NOMO-1 treated with DMSO at 0.1 percent for 48 hours (cell line): ENCODE measurements around the gene STAG1.
"Not testable (repeated sequence)": the region's sequence is repeated elsewhere in the genome, so short reads cannot be mapped to it uniquely, and the experiment has no call there.

ENCODE experiments used
- DNase-seq: peaks from one replicate; lab custom pipeline; 2025; ENCODE audit not compliant: unreplicated experiment; lab: John Stamatoyannopoulos, UW

Gene STAG1

DNA sequence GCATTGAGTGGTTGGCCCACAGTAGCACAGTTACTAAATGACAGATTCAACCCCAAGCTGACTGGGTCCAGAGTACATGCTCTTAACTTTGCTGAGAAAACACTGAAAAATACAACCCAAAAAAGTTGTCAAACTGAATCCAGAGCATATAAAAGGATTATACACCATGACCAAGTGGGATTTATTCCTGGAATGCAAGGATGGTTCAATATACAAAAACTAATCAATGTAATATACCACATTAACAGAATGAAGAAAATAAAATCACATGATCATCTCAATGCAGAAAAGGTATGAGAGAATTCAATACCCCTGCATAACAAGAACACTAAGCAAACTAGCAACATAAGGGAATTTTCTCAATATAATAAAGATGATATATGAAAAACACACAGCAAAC, 98.5 kb downstream of the STAG1 start:
- no peak for DNase-seq

DNA sequence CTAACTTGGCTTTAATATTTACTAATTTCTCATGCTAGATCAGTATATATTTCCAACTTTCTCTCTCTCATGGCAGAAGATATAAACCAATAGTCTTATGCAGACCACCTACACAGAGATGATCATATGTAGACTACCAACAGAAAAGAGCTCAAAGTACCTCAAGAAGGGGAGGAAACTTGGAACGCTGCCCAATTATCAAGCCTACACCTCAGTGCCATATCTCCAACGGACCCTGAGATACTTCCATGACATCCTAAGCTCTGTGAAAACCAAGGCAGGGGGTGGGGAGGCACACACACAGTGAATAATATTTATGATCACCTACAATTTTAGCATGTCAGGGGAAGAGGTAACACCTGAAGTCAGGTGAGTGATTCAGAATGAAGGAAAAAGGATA, 100.6 kb downstream of the STAG1 start:
- no peak for DNase-seq

DNA sequence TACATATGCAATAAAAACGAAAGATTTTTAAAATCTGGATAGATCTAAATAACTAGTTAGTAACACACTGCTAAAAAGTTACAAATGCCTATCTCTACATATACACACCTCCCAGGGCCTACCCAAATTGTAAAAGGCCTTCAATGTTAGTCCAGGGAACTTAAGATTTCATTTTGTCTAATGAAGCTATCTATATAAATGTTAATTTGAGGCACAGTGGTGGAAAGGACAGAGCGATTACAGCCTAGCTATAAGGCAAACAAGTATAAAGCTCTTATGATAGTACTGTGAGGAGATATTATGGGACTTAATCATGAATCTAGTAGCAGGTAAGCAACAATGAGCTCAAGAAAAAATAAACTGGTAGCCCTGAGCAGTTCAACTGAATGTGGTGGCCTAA, 101.7 kb downstream of the STAG1 start:
- DNase-seq = no peak

DNA sequence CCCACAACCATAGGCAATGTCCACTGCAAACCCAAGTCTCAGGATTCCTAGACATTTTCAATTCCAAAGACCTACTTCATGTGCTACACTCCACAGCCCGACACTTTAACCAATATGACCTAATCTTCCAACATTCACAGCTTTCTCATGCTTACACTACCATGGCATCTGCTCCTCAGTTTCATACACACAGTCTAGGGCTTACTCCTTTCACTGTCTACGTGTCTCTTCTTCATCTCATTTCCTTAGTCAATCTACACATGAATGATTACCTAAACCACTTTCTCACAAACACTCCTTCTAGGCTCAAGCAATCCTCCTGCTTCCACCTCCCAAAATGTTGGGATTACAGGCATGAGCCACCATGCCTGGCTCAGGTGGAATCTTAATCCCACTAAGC, 106.3 kb downstream of the STAG1 start:
- no peak for DNase-seq

DNA sequence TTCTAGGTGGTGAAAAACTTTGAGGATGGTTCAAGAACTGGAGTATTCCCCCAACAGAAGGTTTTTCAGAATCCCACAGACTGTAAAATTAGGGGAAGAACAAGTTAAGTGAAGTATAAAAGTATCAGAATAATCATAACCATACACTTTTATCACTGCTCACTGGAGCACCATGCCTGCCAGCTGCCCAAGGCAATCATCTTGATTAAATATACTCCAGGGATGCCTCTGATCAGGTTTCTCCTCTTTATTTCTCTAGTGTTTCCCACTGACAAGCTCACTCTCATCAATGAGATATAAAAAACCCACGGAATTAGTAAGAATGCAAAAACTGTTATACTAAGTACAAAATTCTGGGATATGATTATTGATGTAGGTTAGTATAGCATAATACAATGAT, 108.0 kb downstream of the STAG1 start:
- DNase-seq = no peak

DNA sequence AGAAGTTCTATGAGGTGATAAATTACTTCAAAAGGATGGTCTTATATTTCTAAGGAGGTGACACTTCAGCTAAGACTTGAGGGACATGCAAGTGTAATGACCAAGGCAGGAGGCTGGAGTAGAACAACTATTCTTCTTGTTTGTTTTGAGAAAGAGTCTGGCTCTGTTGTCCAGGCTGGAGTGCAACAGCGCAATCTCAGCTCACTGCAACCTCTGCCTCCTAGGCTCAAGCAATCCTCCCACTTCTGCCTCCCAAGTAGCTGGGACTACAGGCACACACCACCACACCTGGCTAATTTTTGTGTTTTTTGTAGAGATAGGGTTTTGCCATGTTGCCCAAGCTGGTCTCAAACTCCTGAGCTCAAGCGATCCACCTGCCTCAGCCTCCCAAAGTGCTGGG, 108.8 kb downstream of the STAG1 start:
- DNase-seq = not testable (repeated sequence)

DNA sequence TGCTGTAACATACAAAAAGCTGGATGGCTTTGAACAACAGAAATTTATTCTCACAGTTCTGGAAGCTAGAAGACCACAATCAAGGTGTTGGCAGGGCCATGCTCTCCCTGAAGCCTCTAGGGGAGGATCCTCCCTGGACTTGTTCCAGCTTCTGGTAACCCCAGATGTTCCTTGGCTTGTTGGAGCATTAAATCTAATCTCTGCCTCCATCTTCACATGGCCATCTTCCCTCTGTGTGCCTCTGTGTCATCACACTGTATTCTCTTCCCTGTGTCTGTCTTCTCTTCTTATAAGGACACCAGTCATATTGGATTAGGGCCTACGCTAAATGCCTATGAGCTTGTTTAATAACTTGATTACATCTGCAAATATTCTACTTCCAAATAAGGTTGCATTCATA, 109.5 kb downstream of the STAG1 start:
- no peak for DNase-seq

DNA sequence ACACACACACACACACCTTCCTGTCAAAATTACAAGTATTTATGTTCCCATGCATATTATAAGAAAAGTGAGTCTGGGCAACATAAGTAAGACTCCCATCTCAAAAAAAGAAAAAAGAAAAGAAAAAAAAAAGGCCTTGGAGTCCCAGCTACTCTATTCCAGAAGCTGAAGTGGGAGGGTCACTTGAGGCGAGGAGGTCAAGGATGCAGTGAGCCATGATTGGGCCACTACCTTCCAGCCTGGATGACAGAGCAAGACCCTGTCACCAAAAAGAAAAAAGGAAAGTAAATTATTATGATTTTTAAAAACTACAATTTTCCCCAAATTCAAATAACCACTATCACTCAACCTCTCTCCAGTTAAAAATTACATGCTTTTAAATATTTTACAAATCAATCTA, 113.1 kb downstream of the STAG1 start:
- DNase-seq = no peak

DNA sequence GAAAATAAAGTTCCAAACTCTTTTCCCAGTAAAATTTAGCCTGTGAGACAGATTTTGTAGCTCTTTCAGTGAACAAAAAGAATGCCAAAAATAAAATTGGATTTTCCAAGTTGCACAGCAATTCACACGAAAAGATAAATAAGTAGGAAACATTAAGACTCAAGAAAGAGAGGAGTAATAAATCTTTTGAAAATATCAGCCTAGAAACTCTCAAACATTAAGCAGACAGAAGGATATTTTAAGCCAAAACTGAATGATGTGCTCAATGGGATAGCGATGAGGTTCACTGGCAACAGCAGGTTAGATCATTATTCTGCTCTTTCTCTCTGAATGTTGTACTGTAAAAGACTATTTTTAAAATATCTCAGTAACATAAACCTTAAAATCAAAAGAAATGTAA, 115.0 kb downstream of the STAG1 start:
- DNase-seq = no peak

DNA sequence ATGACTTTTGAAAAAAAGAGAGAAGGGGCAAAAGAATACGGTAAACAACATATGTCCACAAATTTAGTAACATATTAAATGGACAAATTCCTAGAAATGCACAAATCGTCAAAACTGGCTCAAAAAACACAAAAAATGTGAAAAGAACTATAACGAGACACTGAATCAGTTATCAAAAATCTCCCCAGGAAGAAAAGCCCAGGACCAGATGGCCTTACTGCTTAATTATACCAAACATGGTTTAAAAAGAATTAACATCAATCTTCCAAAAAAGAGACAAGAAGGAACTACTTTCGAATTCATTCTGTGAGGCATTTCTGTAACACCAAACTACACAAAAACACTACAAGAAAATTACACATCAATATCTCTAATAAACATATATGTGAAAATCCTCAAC, 117.4 kb downstream of the STAG1 start:
- no peak for DNase-seq

DNA sequence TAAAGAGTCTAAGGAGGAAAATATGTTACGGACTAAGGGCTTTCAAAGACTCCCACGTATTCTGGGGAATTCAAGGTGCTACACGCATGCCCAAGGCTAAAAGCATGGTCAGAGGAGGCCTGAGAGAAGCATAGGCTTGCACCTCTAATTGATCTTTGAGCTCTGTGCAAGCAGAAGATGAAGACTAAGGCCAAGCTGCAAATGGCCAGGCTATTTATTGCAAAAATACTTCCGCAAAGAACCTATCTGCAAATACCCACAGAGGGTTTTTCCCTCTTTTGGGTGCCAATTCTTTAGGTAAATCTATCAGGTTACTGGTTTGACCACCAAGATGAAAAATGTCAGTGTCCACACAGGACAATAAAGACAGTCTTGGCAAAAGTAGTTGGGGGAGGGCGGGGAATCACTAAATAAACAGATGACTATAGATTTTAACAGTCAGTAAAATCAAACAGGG, 119.5 kb downstream of the STAG1 start:
- no peak for DNase-seq

DNA sequence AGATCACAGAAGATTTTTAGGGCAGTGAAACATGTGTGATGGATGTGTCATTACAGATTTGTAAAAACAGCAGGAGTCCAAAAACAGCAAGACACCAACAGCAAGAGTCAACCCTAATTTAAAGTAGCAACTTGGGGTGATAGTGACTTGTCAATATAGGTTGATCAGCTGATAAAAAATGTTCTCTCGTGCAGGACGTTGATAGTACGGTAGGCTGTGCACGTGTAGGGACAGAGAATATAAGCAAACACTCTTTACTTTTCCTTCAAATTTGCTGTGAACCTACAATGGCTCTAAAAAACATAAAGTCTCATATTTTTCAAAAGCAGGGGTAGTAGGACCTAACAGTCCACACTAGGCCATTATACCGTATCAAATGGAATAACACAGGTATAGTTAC, 120.8 kb downstream of the STAG1 start:
- no peak for DNase-seq

DNA sequence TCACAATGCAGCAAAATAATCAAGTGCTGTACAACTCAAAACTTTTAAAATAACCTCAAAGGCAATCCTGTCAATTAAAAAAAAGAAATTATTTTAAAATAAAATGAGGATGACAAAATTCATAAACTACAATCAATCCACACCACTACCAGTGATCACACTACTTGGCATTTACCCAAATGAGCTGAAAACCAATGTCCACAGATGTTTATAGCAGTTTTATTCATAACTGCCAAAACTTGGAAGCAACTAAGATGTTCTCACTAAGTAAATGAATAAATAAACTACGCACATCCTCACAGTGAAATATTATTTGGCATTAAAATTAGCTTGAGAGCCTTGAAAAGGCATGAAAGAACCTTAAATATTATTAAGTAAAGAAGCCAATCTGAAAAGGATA, 121.3 kb downstream of the STAG1 start:
- DNase-seq = no peak

DNA sequence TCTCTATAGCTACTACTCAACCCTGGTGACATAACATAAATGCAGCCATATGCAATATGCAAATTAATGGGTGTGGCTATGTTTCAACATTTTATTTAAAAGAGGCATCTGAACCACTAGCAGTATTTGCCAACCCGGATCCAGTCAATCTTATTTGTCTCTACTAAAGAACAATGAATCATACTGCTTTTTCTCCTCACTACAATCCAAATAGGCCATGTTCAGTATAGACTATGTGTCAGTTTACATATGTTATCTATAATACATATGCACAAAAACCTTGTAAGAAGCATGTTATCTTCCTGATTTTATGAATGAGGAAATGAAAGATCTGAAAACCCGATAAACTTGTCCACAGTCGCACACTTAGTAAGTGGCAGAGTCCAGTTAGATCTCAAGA, 125.7 kb downstream of the STAG1 start:
- peak; percentile 62 for DNase-seq

DNA sequence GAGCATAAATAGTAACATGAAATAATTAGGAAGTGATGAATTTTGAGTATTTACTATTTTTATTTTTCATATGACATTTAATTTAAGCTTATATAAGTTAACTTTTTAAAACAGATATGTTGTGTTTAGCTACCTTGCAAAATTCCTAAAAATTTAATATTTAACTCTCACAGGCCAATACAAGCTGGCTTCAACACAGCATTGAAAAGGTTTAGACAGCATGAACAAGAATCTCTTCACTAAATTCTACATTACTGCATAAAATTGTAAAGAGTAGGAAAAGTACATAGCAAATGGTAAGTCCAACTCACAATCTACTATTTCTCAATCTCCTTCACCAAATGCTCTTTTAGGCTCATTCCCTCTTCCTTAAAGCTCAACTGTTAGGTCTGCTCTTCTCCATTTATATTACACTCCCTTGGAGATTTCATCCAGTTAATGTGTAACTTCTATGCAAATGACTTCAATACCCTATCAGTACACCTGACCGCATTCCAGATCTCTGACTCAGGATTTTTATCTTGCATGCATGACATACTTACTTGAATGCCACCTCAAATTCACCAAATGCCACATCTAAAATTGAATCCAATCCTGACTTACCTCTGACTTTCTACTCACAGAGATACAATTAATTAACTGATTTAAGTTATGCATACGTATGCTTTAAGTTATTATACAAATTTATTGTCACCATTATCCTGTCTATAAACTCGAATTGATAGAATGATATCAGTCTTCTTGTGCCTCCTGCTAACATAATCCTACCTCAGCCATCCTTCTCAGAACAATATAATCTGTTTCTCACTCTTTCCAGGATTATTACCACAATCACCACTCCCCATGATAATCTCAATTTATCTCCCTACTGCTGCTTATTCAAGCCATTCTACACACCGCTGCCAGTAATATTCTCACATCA, 127.0 kb downstream of the STAG1 start:
- no peak for DNase-seq

DNA sequence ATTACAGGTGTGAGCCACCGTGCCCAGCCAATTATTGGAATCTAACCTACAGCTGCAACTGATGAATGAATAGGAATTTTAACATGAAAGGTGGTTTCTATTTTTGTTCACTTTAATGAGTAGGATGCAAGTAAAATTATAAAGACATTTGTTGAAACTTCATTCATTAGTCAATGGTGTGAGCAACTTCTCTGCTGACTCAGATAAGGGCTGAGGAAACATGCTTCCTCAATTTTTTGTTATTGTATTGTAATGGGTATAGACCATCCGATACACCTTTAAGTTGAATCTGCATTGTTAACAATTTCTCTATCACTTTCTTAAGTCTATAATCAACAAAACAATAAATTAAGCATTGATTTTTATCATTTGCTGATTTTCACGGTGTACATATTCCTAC, 127.8 kb downstream of the STAG1 start:
- peak; percentile 62 for DNase-seq

DNA sequence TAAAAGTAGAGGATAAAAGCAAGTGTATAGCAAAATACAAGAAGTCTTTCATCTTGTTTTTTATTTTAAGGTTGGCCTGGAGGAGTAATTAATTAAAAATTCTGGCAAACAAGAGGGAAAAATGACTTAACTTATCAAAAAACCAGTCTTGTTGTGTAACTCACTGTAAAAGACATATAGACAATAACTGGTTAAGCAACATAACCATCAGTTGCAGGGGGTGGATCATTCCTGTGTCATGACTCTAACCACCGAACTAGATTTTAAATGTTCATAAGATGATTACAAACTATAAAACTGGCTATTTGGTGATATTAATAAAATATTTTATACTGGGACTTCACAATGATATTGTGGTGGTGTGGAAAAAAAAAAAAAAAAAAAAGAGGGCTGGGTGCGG, 130.6 kb downstream of the STAG1 start:
- DNase-seq = no peak

DNA sequence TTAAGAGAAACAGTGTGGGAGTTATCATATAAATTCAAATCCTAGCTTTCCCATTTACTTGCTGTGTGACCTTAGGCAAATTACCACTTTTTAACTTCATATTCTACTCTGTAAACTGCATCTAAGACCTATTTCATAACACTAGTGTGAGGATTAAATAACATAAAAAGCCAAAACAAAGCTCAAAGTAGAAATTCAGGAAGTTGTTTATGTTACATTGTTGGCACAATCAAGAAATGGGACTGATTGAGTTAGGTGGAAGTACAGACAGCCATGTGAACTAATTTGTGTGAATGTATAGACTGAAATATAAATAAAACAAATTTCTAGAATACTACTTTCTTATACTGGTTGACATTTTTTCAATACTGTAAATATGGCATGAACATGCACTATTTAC, 131.7 kb downstream of the STAG1 start:
- peak; percentile 28 for DNase-seq

DNA sequence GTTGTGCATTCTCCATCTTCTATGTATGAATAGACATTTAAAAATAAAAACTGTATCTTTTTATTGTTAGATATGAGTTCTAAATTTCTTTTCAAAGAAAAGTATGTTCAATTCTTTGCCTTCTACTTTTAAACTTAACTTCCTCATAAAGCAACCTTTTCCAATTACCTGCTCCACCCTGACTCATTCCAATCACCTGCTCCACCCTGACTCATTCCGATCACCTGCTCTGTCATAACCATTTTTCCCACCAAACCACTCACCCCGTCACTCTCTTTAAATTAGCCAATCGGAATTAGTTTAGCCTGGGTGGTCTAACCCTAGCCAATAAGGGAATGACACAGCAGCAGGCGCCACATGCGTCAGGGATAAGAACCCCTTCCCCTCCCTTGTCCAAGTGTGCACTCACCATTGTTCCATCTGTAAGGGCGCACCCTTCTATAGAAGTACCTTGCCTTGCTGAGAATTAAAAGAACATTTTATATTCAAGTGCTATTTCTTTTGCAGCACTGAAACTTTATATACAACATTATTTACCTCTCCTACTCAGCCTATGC, 134.1 kb downstream of the STAG1 start:
- not testable (repeated sequence) for DNase-seq

DNA sequence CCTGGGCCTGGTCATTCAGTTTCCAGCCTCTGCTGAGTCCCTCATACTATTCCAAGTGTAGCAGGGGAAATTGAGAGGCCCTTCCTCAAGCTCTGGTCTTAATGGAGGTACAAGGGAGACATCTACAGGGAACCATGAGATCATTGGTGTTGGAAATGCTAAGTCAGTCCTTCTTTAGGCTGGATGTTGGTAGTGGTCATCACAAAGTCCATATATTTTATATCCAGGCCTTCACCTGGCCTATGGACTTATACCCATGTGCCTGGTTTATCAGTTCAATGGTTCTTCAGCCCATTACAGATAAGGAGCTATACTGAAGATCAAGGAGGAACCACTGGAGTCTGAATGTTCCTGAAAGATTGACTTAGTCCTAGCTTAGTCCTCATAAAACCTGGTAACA, 135.0 kb downstream of the STAG1 start:
- no peak for DNase-seq

DNA sequence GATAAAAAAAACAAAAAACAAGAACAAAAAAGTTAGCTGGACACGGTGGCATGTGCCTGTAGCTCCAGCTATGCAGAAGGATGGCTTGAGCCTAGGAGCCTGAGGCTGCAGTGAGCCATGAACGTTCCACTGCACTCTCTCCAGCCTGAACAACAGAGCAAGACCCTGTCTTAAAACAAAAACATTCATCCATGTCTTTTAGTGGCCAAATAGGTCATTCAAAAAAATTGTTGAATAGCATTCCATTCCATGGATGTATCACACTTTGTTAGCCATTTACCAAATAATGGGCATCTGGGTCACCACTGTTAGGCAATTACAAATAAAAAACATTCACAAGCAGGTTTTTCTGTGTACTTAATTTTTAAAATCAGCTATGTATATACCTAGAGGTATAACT, 139.7 kb downstream of the STAG1 start:
- DNase-seq = no peak

DNA sequence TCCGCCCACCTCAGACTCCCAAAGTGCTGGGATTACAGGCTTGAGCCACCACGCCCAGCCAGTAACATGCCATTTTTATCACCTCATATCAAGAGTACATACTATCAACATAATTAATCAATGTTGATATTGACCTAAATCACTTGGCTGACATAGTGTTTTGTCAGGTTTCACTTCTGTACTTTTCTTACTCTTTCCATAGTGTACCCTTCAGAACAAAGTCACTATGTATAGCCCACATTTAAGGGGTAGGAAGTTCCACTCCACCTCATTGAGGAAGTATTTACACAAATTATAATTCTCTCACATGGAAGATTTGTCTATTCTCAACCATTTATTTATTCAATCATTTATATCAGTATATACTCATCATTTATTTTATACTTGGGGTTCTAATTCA, 145.2 kb downstream of the STAG1 start:
- no peak for DNase-seq

DNA sequence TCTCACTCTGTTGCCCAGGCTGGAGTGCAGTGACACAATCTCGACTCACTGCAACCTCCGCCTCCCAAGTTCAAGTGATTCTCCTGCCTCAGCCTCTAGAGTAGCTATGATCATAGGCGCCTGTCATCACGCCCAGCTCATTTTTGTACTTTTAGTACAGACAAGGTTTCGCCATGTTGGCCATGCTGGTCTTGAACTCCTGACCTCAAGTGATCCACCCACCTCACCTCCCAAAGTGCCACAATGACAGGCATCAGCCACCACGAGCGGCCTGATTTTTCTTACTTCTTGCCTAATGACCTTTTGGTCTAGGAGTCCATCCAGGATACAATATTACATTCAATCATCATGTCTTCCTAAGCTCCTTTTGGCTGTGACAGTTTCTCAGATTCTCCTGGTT, 146.0 kb downstream of the STAG1 start:
- DNase-seq = not testable (repeated sequence)
